Cardiac septum (tissue), 1 donor: ENCODE results near the gene PPP2R1B. TPM values are rescaled to one million over a fixed set of nuclear protein-coding genes. Genes with fewer than 3 reads are reported as not detected.

ENCODE experiments used
- total RNA-seq: library from RNA; stranded (reverse); fragmentation: NEBNext Ultra II Directional; extraction: Animal tissue kit (Norgen Biotek cat#: 25700); gene quantifications from one replicate; pipeline ENCODE4 v1.2.1, GENCODE V29; 2021
- donor health status: DM: no; HTN: no; CAD: no.

PPP2R1B gene
- total RNA-seq, 1 donor from 2014 or later, result 12.9 TPM

Other genes starting within 250 kb of the PPP2R1B start
- 4.5 TPM for gene LAYN, start 225.7 kb downstream of the PPP2R1B start, total RNA-seq
- 27.3 TPM for gene SIK2, start 163.9 kb downstream of the PPP2R1B start, total RNA-seq
- gene ALG9, start 105.2 kb upstream of the PPP2R1B start, total RNA-seq, result 16.2 TPM
- gene FDXACB1, start 112.8 kb upstream of the PPP2R1B start, total RNA-seq, result 0.73 TPM
- 27.8 TPM for gene CFAP68, start 113.2 kb upstream of the PPP2R1B start, total RNA-seq
- gene CRYAB, start 145.4 kb upstream of the PPP2R1B start, total RNA-seq, result 8,606 TPM
- 59.9 TPM for gene HSPB2, start 146.3 kb upstream of the PPP2R1B start, total RNA-seq
- 2.6 TPM for gene C11orf52, start 152.5 kb upstream of the PPP2R1B start, total RNA-seq
- 29.0 TPM for gene DIXDC1, start 171.0 kb upstream of the PPP2R1B start, total RNA-seq